ENCODE measurements around the gene ZBTB42. TPM values are rescaled to one million over a fixed set of nuclear protein-coding genes. Genes with fewer than 3 reads are reported as not detected.

The ZBTB42 gene
- polyA plus RNA-seq, 1 of the 3 experiments (the other 2 are of a cell fraction), result 3.1 TPM

DNA sequence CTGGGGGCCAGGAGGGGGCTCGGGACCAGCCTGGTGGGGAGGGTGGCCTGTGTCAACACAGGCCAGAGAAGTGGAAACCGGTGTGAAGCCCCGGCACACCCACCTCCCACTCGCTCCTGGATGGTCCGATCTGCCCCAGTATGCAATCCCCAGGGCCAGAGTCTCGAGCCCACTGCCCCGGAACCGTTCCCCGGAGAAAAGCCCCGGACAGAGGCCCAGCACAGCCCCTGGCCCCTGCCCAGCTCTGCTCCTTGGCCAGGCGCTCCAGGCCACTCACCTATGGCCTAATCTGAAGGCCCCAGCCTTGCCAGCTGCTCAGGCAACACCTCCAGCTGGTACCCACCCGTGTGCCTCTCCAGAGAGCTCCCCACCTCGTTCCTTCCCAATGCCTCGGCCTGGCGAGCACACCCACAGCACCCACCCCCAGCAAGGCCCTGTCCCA lies 23.1 kb upstream of the ZBTB42 start:
- Histone ChIP-seq H4K20me1 (ENCODE audit: insufficient read depth) (peaks cover 38% of the 10 kb centered on the region), H3K4me2 (no peak overlapping the region), H3K79me2 (ENCODE audit: insufficient read depth) (peaks cover 4% of the 10 kb centered on the region; the same call in 1 of the 2 replicates), H3K4me3 (ENCODE audit: low read depth in 2 of 2, low read length in 1 of 2) (no peak overlapping the region), H3K9me3 (no peaks in the 10 kb centered on the region), H3K4me1 (ENCODE audit: control insufficient read depth in 1 of 2, insufficient read depth in 2 of 2, low read depth in 1 of 2, low read length in 1 of 2) (no peaks in the 10 kb centered on the region), H2AFZ (ENCODE audit: low read depth) (no peak overlapping the region), H3K9ac (no peak overlapping the region), H3F3A (replicated peaks; ENCODE audit: insufficient read depth) (no peaks in the 10 kb centered on the region), H3K27me3 (ENCODE audit: insufficient read depth) (no peaks in the 10 kb centered on the region), H3K27ac (ENCODE audit: low read depth in 2 of 2, low read length in 1 of 2) (no peak overlapping the region), H3K36me3 (replicated peaks in 1 of 2; ENCODE audit: control insufficient read depth in 1 of 2, insufficient read depth in 2 of 2, low read length in 1 of 2) (peaks cover 4 to 54% of the 10 kb centered on the region in 2 experiments), H3K9me2 (no peaks in the 10 kb centered on the region)
- no peak for TF ChIP-seq RCOR1 (IDR thresholded peaks at IDR 0.05; ENCODE audit: low read length)
- TF ChIP-seq, protein P1, sequence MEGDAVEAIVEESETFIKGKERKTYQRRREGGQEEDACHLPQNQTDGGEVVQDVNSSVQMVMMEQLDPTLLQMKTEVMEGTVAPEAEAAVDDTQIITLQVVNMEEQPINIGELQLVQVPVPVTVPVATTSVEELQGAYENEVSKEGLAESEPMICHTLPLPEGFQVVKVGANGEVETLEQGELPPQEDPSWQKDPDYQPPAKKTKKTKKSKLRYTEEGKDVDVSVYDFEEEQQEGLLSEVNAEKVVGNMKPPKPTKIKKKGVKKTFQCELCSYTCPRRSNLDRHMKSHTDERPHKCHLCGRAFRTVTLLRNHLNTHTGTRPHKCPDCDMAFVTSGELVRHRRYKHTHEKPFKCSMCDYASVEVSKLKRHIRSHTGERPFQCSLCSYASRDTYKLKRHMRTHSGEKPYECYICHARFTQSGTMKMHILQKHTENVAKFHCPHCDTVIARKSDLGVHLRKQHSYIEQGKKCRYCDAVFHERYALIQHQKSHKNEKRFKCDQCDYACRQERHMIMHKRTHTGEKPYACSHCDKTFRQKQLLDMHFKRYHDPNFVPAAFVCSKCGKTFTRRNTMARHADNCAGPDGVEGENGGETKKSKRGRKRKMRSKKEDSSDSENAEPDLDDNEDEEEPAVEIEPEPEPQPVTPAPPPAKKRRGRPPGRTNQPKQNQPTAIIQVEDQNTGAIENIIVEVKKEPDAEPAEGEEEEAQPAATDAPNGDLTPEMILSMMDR (IDR thresholded peaks at IDR 0.05), result 0 out of 2 replicates have a peak, but pooled peaks have one; percentile 0
- POLR2A ChIA-PET, result no interaction called here
- no peak for DNase-seq
- 80% methylated on average over 4 of the region's 15 CpGs for WGBS (ENCODE audit: low lambda C conversion rate)
- CTCF ChIA-PET, result interaction anchor here (1.0 to 1.6 kb wide), 2 partner anchors 9 to 49 kb away, joined by 3 to 7 read pairs; no protein-coding TSS in a partner anchor

DNA sequence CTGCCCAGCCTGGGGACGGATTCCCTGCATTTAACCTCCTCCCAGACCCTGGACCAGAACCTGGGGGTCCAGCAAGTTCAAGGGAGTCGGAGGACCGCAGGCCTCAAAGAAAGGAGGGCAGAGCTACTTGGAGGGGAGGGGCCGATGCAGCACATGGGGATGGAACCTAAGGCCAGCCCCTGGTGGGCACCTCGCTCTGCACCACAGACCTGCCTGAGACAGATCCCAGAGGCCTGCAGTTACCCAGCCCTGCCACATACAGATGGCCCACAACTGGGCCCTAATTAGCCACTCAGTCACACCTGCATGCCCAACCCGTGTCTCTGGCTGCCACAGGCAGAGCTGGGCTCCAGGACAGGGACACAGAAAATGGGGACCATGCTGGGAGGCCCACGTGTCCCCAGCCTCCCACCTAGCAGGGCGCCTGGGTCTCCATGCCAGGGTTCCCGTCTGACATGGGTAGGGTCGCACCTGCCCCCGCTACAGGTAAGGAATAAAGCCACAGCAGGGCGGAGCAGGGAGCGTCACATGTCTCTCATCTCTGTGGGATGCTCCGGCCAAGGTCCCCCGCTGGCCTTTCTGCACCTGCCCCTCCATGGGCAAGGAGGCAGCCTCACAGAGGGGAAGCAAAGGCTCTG lies 22.1 kb upstream of the ZBTB42 start:
- Histone ChIP-seq H3K9me2 (no peaks in the 10 kb centered on the region), H3K4me2 (no peak overlapping the region), H4K20me1 (ENCODE audit: insufficient read depth) (peaks cover 42% of the 10 kb centered on the region), H3K27me3 (ENCODE audit: insufficient read depth) (no peaks in the 10 kb centered on the region), H3K79me2 (ENCODE audit: insufficient read depth) (peaks cover 4% of the 10 kb centered on the region; the same call in 1 of the 2 replicates), H3K9ac (no peak overlapping the region), H3K36me3 (replicated peaks in 1 of 2; ENCODE audit: control insufficient read depth in 1 of 2, insufficient read depth in 2 of 2, low read length in 1 of 2) (peaks cover 4 to 45% of the 10 kb centered on the region in 2 experiments), H3K9me3 (no peaks in the 10 kb centered on the region), H3K4me3 (ENCODE audit: low read depth in 2 of 2, low read length in 1 of 2) (no peak overlapping the region), H3F3A (replicated peaks; ENCODE audit: insufficient read depth) (no peaks in the 10 kb centered on the region), H3K4me1 (ENCODE audit: control insufficient read depth in 1 of 2, insufficient read depth in 2 of 2, low read depth in 1 of 2, low read length in 1 of 2) (no peaks in the 10 kb centered on the region), H2AFZ (ENCODE audit: low read depth) (no peak overlapping the region), H3K27ac (ENCODE audit: low read depth in 2 of 2, low read length in 1 of 2) (no peak overlapping the region)
- ChIA-PET POLR2A (no interaction called here), CTCF (interaction anchor here (0.9 to 2.2 kb wide), 4 partner anchors 8 to 12 kb away, joined by 4 to 19 read pairs (median 6); no protein-coding TSS in a partner anchor)
- DNase-seq, result no peak
- WGBS (ENCODE audit: low lambda C conversion rate), result 93% methylated on average over 13 of the region's 15 CpGs
- no peak for TF ChIP-seq MXI1 (IDR thresholded peaks at IDR 0.05; ENCODE audit: low read depth, low read length)
- no peak for TF ChIP-seq YY1 (IDR thresholded peaks at IDR 0.05; ENCODE audit: low read depth)

DNA sequence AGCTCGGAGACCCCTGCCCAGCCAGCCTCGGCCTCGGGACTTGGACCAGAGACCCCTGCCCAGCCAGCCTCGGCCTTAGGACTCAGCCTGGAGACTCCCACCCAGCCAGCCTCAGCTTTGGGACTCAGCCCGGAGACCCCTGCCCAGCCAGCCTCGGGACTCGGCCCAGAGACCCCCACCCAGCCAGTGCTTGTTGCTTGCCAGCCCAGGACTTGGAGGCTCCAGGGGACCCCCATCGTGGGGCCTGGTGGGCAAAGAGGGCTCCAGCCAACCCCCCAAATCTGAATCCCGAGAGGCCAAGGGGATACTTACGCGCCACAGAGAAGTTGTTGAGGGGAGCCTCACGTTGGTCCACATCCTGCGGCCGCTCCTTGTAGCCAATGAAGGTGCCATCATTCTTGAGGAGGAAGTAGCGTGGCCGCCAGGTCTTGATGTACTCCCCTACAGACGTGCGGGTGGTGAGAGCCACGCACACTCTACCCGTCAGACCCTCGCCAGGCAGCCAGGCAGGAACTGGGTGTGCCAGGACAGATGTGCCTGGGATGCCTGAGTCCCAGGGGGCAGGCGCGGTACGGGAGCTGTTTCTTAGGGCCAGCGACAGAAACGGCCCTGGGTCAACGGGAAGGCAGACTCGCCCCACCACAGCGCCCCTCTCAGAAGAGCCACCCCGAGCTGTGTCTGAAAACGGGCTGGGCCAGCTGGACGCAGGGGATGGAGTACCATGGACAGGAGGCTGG lies 21.0 kb upstream of the ZBTB42 start:
- Histone ChIP-seq H3K9me3 (no peaks in the 10 kb centered on the region), H3K4me1 (ENCODE audit: control insufficient read depth in 1 of 2, insufficient read depth in 2 of 2, low read depth in 1 of 2, low read length in 1 of 2) (no peaks in the 10 kb centered on the region), H4K20me1 (ENCODE audit: insufficient read depth) (peaks cover 52% of the 10 kb centered on the region), H3K9ac (no peak overlapping the region), H2AFZ (ENCODE audit: low read depth) (no peak overlapping the region), H3K4me2 (no peak overlapping the region), H3K36me3 (replicated peaks in 1 of 2; ENCODE audit: control insufficient read depth in 1 of 2, insufficient read depth in 2 of 2, low read length in 1 of 2) (peaks cover 4 to 47% of the 10 kb centered on the region in 2 experiments), H3K9me2 (no peaks in the 10 kb centered on the region), H3K79me2 (ENCODE audit: insufficient read depth) (peaks cover 12% of the 10 kb centered on the region), H3K4me3 (ENCODE audit: low read depth in 2 of 2, low read length in 1 of 2) (no peak overlapping the region), H3K27me3 (ENCODE audit: insufficient read depth) (no peaks in the 10 kb centered on the region), H3K27ac (ENCODE audit: low read depth in 2 of 2, low read length in 1 of 2) (no peak overlapping the region), H3F3A (replicated peaks; ENCODE audit: insufficient read depth) (no peaks in the 10 kb centered on the region)
- DNase-seq, result no peak
- TF ChIP-seq FOSL2 (IDR thresholded peaks at IDR 0.05; ENCODE audit: borderline replicate concordance, low read depth) (no peak), EZH2phosphoT487 (IDR thresholded peaks at IDR 0.05; ENCODE audit: borderline replicate concordance, low read depth) (no peak), GABPA (IDR thresholded peaks at IDR 0.05; ENCODE audit: low read depth) (no peak), GATA2 (CRISPR knock-in tag; IDR thresholded peaks at IDR 0.05) (no peak), TCF12 (IDR thresholded peaks at IDR 0.05) (no peak), FOXJ3 (CRISPR knock-in tag; IDR thresholded peaks at IDR 0.05) (no peak), RAD21 (IDR thresholded peaks at IDR 0.05; ENCODE audit: low read length) (no peak), TAF1 (IDR thresholded peaks at IDR 0.05; ENCODE audit: borderline replicate concordance, low read depth, low read length) (no peak), CHD2 (IDR thresholded peaks at IDR 0.05; ENCODE audit: low read length, partially characterized antibody) (no peak), RCOR1 (IDR thresholded peaks at IDR 0.05; ENCODE audit: low read length) (no peak), FOXM1 (IDR thresholded peaks at IDR 0.05; ENCODE audit: low read depth) (no peak)
- TF ChIP-seq, protein P2, sequence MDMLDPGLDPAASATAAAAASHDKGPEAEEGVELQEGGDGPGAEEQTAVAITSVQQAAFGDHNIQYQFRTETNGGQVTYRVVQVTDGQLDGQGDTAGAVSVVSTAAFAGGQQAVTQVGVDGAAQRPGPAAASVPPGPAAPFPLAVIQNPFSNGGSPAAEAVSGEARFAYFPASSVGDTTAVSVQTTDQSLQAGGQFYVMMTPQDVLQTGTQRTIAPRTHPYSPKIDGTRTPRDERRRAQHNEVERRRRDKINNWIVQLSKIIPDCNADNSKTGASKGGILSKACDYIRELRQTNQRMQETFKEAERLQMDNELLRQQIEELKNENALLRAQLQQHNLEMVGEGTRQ (IDR thresholded peaks at IDR 0.05; ENCODE audit: borderline replicate concordance, low read depth, low read length), result no peak
- TF ChIP-seq, protein P3, sequence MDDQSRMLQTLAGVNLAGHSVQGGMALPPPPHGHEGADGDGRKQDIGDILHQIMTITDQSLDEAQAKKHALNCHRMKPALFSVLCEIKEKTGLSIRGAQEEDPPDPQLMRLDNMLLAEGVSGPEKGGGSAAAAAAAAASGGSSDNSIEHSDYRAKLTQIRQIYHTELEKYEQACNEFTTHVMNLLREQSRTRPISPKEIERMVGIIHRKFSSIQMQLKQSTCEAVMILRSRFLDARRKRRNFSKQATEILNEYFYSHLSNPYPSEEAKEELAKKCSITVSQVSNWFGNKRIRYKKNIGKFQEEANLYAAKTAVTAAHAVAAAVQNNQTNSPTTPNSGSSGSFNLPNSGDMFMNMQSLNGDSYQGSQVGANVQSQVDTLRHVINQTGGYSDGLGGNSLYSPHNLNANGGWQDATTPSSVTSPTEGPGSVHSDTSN (IDR thresholded peaks at IDR 0.05), result no peak
- POLR2A ChIA-PET, result no interaction called here
- CTCF ChIA-PET, result interaction anchor here (0.9 to 2.2 kb wide), 4 partner anchors 9 to 46 kb away, joined by 4 to 19 read pairs (median 6); no protein-coding TSS in a partner anchor
- WGBS (ENCODE audit: low lambda C conversion rate), result 90% methylated on average over 20 of the region's 32 CpGs
